H1 (cell line): ENCODE results near the gene SH3BP2. TPM values are rescaled to one million over a fixed set of nuclear protein-coding genes. Genes with fewer than 3 reads are reported as not detected.

Experiments
- ATF2 ChIP-seq: IDR thresholded peaks from 2 replicates; pipeline ENCODE4 v1.6.1; 2012; ENCODE audit warnings: low read length, inconsistent platforms
- CHD1 ChIP-seq: IDR thresholded peaks from 2 replicates; pipeline ENCODE4 v1.6.1; 2012; ENCODE audit warnings: low read depth, low read length, improper control_type of control experiment
- EGR1 ChIP-seq: IDR thresholded peaks from 2 replicates; pipeline ENCODE4 v1.6.1; 2011; ENCODE audit warnings: low read depth, low read length, borderline replicate concordance
- JUN ChIP-seq: IDR thresholded peaks from 2 replicates; pipeline ENCODE4 v1.6.1; 2011; ENCODE audit warnings: low read depth, mild to moderate bottlenecking, improper control_type of control experiment, low read length
- SP4 ChIP-seq: IDR thresholded peaks from 2 replicates; pipeline ENCODE4 v1.6.1; 2012; ENCODE audit warnings: low read length, inconsistent platforms
- YY1 ChIP-seq: IDR thresholded peaks from 2 replicates; pipeline ENCODE4 v1.6.1; 2011; ENCODE audit warnings: low read depth, mild to moderate bottlenecking, low read length
- ZNF274 ChIP-seq: IDR thresholded peaks from 2 replicates; pipeline ENCODE4 v1.7.0; 2012; ENCODE audit warnings: low read length, borderline replicate concordance; ENCODE audit errors: extremely low read depth
- polyA plus RNA-seq, 7 experiments: library from polyadenylated mRNA; depleted of rRNA in 3 of 7; stranded (reverse) in 5 of 7; unstranded in 2 of 7; fragments of >200 nt in 5 of 7; fragments of 200-250 nt in 2 of 7; gene quantifications; 1 replicate in 5 of 7; 2 replicates in 1 of 7; 4 replicates in 1 of 7; pipeline versions ENCODE4 v1.2.1 to v1.2.3, GENCODE V29; 2011 to 2013; ENCODE audit warnings: missing spikeins in 2 of 7, mixed read lengths in 2 of 7
- total RNA-seq: library from RNA; stranded (reverse); fragmentation: NEBNext Ultra II Directional; extraction: Animal tissue kit (Norgen Biotek cat#: 25700); gene quantifications from 2 replicates; pipeline ENCODE4 v1.2.1, GENCODE V29; 2021

SH3BP2 gene
- total and polyA plus RNA-seq, 2 of the 8 experiments (the other 6 are each of a cell fraction or from before 2014, with no cell fraction given), result 27.4 to 31.4 TPM

- TF ChIP-seq SP4, result no peak
- no peak for TF ChIP-seq JUN
- no peak for TF ChIP-seq YY1
- no peak for TF ChIP-seq EGR1
- TF ChIP-seq ATF2, result no peak
- no peak for TF ChIP-seq CHD1
- no peak for TF ChIP-seq ZNF274
- TF ChIP-seq, all 59 proteins: peak for 0
Observed at GRCh38 chr4:2757426-2757825, 35.5 kb upstream of the SH3BP2 start (continued).
